D341Med (cell line): ENCODE data around the gene RNF207.

Experiments
- DNase-seq: peaks from one replicate; pipeline ENCODE4 v3.0.0; 2012; ENCODE audit warnings: low spot score

The RNF207 gene

DNA sequence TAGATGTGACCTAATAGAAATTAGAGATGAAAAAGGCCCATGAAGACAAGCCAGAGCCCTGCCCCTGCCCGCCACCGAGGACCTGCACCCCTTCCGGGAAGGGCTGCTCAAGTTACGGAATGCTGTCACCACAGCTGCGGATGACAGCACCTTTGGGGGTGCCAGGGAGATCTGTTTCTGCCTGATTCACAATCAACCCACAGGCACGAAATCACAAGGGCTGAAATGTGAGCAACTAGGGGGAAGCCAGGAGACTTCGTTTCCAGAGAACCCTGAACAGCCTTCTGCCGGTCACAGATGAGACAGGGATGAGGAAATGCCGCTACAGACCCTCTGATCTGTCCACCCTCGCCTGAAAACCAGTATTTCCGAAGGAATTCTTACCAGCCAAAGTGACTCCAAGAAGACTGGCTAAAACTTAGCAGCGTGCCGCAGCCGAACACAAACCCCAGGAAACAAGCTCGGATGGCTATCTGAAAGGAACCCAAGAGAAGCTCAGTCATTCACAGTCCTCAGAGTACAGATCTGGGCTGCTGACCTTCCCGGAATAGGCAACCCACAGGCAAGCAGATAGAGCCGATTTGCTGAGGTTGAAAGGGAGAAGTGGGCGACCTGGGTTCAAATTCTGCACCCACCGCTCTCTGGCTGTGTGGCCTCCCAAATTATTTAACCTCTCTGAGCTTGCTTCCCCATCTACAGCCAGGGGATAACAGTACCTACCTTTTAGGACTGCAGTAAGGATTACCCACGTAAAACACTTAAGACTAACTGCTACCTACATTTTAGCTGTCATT lies 28.8 kb downstream of the RNF207 start:
- DNase-seq = no peak

DNA sequence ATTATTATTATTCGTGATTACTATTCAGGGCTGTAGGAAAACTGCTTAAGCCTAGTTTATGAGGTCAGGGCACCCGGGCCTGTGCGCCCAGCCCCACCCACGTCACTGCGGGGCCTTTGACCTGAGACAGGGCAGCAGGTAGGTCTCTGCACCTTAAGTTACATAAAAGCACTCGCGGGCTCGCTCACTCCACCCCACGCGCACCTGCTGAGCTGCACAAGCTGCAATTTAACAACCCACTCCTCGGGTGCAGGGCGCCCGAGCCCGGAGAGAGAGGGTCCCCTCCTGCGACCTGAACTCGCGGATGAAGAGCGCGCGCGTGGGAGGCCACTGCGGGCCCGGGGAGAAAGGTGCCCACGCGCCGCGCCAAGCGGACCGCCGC lies 29.4 kb downstream of the RNF207 start:
- DNase-seq = no peak

DNA sequence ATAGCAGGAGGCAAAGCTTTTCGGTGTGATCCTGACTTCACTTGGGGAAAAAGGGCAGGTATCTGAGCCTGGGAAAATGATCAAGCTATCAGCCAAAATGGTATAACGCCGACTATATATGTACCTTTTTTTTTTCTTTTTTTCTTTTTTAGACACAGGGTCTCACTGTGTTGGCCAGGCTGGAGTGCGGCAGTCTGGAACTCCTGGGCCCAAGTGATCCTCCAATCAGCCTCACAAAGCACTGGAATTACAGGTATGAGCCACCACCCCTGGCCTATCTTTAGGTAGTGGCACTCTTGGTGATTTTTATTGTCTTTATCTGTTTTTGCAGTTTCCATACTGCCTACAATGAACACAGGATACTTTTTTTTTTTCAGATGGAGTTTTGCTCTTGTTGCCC lies 31.2 kb downstream of the RNF207 start:
- DNase-seq = no peak

DNA sequence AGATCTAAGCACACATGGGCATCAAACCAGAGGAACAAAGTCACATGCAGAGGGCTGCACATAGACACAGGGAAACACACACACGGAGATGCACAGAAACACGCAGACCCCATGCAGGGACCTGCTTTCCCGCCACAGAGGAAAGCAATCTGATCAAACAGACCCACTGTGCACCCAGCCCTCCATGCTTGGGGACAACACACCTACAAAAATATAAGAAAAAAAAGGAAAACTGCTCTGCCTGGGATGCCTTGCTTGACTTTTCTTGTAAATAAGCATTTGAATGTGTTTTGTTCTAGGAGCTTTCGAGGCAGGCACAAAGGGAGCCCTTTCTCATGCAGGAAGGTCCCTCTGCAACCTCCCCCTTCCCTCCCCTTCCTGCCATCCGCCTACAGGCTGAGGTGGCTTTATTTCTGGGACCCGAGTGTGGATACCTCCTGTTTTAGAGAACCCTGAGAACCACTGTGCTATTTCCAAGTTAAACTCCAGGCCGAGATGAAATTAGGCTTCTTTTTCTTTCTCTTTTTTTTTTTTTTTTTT lies 33.4 kb downstream of the RNF207 start:
- DNase-seq = no peak

DNA sequence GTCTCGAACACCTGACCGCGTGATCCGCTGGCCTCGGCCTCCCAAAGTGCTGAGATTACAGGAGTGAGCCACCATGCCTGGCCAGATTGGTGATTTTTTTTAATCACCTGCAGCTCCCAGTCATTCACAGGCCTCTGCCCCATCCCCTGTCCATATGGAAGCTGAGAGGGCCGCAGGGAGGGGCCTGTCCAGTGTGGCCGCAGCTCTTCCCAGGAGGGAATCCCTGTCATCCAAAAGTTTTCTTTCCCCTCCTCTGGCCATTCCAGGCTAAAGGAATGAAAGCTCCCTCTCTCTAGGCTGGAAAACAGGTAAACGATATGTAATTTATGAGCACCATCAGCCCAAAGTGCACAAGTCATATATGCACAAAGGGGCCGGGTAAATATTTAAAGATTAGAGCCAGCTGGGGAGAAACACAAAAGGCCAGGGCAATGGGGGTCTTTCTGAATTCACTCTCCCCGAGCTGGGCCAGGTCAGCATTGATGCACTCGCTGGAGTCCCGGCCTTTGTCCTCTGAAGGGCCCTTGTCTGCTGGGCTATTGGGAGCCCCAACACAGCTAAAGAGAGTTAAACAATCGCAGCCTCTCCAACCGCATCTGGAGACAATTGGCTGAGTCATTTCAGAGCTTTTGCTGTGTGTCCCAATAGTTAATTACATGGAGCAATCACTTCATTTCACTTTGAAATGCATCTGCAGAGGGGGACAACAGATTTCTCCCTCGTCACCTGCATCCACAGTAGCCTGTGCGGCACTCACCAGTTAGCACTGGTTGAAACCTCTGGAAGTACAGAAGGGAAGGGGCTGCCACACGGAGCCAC lies 34.2 kb downstream of the RNF207 start:
- no peak for DNase-seq

DNA sequence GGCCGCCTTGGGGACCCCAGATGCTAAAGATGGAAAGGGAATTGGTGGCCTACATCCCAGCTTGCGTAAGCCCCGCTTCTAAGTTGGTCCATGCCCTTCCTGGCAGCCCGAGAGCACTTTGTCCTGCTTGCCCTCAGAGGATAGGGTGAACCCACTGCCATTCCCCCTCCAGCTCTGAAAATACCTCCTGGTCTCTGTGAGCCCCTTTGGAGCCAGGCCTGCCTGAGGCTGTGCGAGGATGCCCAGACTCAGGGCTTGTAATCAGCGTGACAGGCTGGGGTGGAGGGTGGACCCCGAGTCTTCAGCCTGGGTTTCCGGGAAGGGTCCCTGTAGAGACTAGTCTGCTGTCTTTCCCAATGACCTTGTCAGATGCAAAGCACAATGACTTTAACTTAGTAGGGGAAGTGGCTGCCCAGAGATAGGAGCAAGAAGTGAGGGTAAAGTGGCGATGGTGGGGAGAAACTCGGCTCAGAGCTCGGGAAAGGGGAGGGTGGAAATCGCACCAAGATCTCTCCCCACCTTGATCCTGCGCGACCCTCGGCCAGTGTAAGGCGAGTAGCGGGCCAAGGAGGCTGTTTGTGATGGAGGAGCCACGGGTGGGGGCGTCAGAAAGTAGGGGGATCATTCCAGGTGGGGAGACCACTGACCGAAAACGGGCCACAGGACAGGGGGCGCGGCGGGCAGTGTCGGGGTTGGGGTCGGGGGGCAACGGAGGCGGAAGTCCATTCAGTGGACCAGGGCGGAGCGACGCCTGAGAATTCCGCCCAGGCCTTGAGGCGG lies 35.4 kb downstream of the RNF207 start:
- DNase-seq = no peak

DNA sequence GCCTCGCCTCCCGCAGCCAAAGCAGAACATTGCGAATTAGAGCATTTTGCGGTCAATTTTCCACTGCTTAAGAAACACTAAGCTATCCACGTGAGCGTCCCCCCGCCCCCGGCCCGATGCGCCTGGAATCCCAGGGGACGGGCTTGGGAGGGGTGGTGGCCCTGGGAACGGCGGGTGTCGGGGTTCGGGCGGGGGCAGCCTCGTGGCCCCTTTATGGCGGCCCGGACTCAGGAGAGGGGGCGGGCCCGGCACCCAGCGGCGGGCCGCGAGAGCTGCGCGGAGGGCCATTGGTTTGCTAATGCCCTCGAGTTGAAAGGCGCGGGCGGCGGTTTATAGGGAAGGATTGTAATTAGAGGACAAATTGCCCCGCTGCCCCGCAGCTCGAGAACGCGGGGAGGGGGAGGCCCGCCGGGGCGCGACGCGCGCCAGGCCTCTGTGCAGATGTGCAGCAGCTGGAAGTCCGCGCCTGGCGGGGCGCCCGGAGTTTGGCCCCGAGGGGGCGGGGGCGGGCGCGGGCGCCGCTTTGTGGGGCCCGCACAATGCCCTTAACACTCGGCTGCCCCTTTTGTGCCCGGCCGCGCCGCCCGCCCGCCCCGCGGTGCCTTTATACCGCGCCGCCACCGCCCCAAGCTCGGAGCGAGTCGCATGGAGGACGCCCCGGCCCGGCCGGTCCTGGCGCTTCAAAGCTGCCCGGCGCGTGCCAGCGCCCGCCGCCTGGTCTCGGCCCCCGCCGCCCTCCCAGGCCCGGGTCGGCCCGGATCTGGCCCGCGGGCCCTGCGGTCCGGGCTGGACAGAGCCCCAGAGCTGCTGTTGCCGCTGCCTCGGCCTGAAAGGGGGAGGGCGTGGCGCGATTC lies 36.2 kb downstream of the RNF207 start:
- DNase-seq = no peak

DNA sequence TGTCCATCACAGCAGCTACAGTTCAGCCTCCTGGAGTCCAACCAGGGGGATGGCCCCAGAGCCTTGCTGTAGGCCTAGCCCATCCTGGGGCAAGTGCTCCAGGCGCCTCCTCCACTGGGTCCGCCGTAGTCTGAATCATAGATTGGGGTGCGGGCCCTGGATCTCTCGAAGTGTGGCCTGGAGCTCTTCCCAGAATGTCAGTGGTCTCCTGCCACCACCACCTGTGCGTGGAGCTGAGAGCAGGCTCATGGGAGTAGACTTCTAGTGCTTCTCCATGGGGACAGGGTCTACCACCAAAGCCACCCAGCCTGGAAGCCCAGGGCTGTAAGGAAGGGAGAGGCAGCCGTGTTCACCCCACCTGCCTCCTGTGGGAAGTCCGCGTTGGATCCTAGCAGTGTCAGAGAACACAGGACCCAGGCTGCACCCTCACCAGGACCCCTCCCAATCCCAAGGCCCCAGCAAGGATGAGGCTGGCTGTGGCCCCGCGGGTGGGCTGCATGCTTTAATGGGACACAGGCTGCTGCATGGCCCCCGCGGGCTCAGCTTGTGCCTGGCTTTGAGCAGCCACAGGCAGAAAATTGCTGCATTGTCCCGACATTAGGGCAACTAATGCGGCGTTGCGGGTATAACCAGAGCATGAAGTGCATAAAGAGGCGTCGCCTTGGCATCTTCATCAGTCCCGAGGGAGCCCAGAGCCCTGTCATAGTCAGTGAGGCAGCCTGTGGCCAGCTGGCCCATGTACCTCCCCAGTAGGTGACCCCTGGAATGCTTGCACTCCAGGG lies 37.3 kb downstream of the RNF207 start:
- no peak for DNase-seq

DNA sequence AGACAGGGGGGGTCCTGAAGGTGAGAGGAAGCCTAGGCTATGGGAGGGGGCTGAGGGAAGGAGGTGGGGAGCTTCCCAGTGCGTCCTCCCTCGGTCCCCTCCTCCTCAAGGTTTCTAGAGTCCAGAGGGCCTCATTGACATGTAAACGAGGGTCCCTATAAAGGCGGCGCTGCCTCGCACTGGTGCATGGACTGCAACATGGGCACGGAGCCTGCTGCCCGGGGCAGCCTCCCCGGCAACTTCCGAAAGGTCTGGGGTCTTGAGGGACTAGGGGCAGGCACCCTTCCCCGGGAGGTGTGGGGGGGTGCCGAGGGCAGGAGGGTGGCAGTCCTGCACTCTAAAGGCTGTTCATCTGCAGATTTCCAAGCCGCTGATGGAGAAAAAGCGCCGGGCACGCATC lies 38.1 kb downstream of the RNF207 start, which contains the start of gene HES3:
Gene HES3, plus strand, starts transcription at position 187 of the 400 bp plus-strand sequence. Its CDS starts 187 bp downstream, at position 374.
- no peak for DNase-seq

DNA sequence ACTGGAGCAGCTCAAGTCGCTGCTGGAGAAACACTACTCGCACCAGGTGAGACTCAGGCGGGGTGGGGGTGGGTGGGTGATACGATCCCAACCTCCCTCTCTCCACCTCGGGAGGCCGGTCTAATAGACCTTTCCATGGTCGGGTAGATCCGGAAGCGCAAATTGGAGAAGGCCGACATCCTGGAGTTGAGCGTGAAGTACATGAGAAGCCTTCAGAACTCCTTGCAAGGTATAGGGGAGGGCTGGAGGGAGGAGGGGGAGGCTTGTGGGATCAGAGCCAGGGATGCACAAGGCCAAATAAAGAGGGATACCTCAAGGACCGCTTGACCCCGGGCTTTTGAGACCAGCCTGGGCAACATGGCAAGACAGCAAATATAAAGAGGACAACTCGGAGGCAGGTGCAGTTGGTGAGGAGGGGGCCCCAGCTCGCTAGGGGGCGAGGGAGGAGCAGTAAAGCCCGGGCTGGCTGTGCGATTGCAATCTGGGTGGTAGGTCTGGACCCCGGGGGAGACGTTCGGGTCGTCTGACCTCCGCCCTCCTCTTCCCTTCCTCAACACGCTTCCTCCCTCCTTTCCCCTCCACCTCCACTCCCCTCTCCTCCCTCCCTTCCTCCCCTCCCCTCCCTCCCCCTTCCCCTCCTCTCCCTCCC lies 38.6 kb downstream of the RNF207 start:
- DNase-seq = no peak

DNA sequence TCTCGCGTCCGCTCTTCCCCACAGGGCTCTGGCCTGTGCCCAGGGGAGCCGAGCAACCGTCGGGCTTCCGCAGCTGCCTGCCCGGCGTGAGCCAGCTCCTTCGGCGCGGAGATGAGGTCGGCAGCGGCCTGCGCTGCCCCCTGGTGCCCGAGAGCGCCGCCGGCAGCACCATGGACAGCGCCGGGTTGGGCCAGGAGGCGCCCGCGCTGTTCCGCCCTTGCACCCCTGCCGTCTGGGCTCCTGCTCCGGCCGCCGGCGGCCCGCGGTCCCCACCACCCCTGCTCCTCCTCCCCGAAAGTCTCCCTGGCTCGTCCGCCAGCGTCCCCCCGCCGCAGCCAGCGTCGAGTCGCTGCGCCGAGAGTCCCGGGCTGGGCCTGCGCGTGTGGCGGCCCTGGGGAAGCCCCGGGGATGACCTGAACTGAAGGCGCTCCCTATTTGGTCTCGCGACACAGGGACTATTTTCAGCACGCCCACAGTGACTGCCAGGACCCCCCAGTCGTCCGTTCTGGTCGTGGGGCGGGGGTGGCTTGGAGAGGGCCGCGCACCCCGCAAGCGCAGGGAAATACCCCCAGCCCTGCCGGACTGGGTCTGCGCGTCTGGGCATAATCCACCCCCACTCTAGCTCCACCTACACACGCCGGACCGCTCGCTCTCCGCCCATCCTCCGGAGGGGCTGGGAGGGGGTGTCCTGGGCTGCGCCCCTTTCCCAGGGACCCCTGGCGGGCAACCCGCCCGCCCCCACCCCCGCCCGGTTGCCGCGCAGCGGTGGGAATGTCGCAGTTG lies 39.4 kb downstream of the RNF207 start:
- DNase-seq = peak; percentile 86

DNA sequence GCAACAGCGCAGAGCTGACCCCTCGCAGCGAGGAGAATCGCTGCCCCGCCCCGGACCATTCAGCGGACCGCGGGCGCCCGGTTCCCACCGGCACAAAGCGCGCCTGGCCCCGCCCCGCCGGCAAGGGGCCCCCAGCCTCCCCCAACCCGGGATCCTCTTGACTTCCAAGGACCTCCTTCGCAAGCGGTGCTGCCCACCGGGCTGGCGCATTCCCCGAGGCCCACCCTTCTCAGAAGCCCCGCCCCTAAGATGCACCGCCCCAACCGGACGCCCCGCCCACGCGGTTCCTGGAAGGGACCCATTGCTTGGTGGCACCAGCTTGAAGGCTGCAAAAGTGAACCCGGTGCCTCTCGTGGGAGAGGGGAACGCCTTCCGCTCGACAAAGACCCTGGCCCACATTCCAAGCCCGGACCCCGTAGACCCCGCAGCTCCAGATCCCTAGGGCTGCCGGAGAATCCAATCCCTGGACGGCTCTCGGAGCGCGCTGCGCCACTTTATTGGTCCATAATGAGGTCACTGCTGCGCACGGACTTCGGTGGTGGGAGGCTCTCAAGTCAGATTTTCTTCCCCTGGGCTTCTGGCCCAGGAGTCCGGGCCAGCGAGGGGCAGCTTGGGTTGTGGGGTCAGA lies 40.1 kb downstream of the RNF207 start:
- DNase-seq = peak; percentile 85

DNA sequence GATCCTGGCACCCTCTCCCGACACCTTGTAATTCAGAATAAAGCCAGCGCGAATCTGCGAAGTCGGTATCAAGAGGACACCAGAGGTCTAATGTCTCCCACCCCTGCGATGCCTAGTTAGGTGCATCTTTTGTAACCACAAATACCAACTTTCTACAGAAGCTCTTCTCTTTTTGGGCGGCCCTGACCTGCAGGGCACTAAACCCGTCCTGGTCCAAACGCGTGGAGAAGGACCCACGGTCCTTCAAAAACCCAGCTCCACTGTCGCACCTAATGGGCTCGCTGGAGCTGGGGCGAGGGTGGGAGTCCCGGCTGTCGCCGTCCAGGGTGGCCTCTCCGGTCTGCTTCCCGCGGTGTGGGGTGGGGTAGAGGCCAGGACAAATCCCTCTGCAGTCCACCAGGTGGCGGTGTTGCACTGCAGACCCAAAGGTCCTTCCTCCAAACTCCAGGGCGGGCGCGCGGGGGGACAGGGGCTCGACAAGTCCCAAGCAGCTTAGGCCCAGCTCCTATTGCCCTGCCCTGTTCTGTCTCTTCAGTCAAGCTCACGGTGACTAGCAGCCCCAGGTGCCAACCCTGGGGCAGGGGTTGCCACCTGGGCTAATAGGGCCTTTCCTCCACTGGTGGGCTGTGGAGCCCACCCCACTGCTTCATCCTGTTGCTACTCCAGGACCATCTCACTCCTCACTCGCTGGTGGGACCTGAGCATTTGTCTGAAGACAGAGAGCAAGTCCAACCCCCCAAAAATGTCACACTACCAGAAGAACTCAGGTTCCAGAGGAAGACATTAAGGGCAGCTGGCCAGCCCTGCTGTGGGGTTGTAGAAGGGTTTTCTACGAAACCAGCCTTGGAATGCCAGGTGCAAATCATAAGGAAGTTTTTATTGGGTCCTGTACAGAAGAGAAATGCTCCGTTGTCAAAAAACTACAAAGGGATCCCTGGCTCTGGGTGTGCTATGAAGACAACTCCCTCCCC lies 40.9 kb downstream of the RNF207 start:
- peak; percentile 88 for DNase-seq

DNA sequence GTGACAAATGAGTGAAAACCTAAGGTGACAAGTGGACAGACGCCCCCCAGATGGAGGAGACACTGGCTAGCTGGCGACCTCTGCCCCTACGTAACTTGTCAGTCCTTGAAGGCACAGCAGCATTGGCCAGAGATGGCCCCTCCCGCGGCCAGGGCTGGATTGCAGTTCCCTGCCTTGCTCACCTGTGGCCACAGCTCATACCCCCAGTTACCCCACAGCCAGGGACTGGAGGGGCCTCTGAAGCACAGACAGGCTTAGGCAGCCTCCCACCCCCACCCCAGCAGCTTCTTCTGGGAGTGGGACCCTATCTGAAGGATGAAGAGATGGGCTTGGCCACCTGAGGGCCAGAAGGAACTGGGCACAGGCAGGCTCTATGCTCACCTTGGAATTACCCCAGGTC lies 41.7 kb downstream of the RNF207 start:
- no peak for DNase-seq

DNA sequence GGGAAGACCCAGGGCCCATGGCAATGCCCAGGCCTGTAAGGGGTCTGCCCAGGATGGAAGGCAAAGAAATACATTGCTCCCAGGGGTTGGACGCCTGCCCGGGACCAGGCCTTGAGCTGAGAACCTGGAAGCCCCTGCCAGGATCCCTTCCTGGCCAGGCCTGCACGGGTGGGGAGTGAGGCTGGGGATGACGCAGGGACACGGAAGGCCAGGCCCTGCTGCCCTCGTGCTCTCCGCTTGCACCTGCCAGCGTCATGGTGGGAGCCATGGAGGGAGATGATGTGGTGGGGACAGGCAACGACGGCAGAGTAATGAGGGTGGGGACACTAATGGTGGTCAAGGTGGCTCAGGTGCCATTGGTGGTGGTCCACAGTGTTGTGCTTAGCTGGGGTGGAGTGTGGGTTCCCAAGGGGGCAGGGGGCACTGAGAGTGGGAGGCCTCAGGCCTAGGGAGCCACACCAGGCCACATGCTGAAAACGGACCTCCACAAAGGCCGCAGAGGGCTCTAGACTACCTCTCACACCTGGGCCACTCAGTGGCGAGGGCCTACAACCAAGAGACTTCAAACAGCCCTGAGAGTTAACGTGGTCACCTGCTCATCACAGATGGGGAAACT lies 42.4 kb downstream of the RNF207 start:
- no peak for DNase-seq

DNA sequence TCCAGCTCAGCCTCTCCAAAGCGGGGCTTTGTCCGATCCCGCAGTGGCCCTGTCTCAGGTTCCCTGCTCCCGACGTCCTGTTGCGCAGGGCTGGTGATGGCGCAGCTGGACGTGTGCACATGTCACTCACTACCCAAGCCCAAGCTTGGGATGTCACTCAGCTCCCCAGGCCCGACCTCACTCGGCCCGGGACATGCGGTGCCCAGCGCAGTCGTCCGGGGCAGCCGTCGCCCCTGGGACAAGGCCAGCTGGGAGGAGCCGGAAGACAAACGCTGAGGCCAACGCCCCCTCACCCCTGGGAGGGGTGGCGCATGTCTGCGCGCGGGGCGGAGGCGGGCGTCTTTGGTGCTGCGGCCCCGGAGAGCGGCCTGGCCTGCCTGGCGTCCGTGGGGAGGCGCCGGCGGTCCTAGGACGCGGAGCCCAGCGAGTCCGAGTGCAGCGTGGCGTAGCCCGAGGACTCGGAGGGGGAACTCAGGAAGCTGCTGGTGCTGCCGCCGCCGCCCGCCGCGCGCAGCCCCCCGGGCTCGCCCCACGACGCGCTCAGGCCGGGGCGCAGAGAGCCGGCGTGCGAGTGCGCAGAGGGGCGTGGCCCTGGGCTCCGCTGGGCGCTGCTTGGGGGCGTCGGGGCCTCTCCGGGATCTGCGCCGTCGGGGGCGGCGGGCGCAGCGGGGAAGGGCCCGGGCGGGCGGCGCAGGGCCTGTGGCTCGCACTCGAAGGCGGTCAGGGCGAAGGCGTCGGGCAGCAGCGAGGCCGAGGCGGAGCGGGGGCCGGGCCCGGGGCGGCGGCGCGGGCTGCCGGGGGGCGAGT lies 43.2 kb downstream of the RNF207 start:
- DNase-seq = peak; percentile 62
